K562 (cell line): ENCODE data around the gene TARBP1. TPM values are rescaled to one million over a fixed set of nuclear protein-coding genes. Genes with fewer than 3 reads are reported as not detected.

Experiments
- BACH1 ChIP-seq: fragments of 200-800 bp; sonication (Bioruptor generic); IDR thresholded peaks from 2 replicates; pipeline ENCODE4 v1.6.1; 2016; ENCODE audit warnings: missing genetic modification characterization, missing compliant biosample characterization
- BRF2 ChIP-seq: IDR thresholded peaks from 3 replicates; pipeline ENCODE4 v1.6.1; 2011; ENCODE audit warnings: borderline replicate concordance, mild to moderate bottlenecking; ENCODE audit not compliant: insufficient read length, insufficient read depth
- CHCHD3 ChIP-seq: fragments of 250-450 bp; sonication (Bioruptor Pico); IDR thresholded peaks from 2 replicates; pipeline ENCODE4 v2.1.2; 2022; ENCODE audit warnings: mild to moderate bottlenecking
- CREB3 ChIP-seq: fragments of 450-650 bp; conservative IDR thresholded peaks from 2 replicates; pipeline ENCODE4 v1.6.1; 2016; ENCODE audit warnings: missing genetic modification characterization, low read depth, mild to moderate bottlenecking, missing compliant biosample characterization, moderate library complexity
- E2F3 ChIP-seq: fragments of 250-450 bp; sonication (Bioruptor Pico); IDR thresholded peaks from 2 replicates; pipeline ENCODE4 v1.4.0; 2020; ENCODE audit warnings: mild to moderate bottlenecking
- HDAC6 ChIP-seq: IDR thresholded peaks from 2 replicates; pipeline ENCODE4 v1.6.1; 2012; ENCODE audit warnings: low read depth, mild to moderate bottlenecking, control low read depth, inconsistent platforms, low read length, moderate library complexity
- L3MBTL2 ChIP-seq: fragments of 450-650 bp; IDR thresholded peaks from 2 replicates; pipeline ENCODE4 v1.6.1; 2016; ENCODE audit warnings: mild to moderate bottlenecking, moderate library complexity
- MTA3 ChIP-seq: fragments of 450-650 bp; formaldehyde crosslinking; IDR thresholded peaks from 2 replicates; pipeline ENCODE4 v1.6.1; 2017; ENCODE audit warnings: mild to moderate bottlenecking, borderline replicate concordance
- RREB1 ChIP-seq: fragments of 250-450 bp; sonication (Bioruptor Pico); IDR thresholded peaks from 2 replicates; pipeline ENCODE4 v1.4.0; 2020
- SOX6 ChIP-seq: fragments of 450-650 bp; IDR thresholded peaks from 2 replicates; pipeline ENCODE4 v1.6.1; 2014; ENCODE audit warnings: mild to moderate bottlenecking
- ZNF551 ChIP-seq: fragments of 250-450 bp; sonication (Bioruptor Pico); IDR thresholded peaks from 2 replicates; pipeline ENCODE4 v1.5.0; 2021; ENCODE audit warnings: mild to moderate bottlenecking, moderate library complexity
- polyA plus RNA-seq, 8 experiments: library from polyadenylated mRNA; depleted of rRNA in 4 of 8; stranded (reverse) in 5 of 8; unstranded in 3 of 8; fragments of >200 nt; fragmentation: Nextera tagmentation in 2 of 8; fragmentation: Illumina TruSeq in 1 of 8; extraction: Ambion mirVana in 2 of 8; extraction: Trizol in 1 of 8; gene quantifications; 2 replicates each; pipeline versions ENCODE4 v1.2.1 to v1.2.3, GENCODE V29; 2011 to 2014; ENCODE audit warnings: inconsistent platforms in 1 of 8, missing spikeins in 1 of 8
- total RNA-seq, 7 experiments: library from RNA; depleted of rRNA in 6 of 7; stranded (reverse); fragments of >200 nt in 6 of 7; fragmentation: Illumina TruSeq in 2 of 7; extraction: Trizol in 2 of 7; gene quantifications; 2 replicates each; pipeline versions ENCODE4 v1.2.1 to v1.2.3, GENCODE V29; 2011 to 2021; ENCODE audit warnings: low replicate concordance in 1 of 7
- TF ChIP-seq, protein P1 (sequence below): fragments of 200-800 bp; sonication (Bioruptor generic); IDR thresholded peaks from 2 replicates; pipeline ENCODE4 v1.6.1; 2017; ENCODE audit warnings: missing genetic modification characterization, missing compliant biosample characterization
- TF ChIP-seq, protein P2 (sequence below): sonication (generic); formaldehyde crosslinking; IDR thresholded peaks from 2 replicates; pipeline ENCODE4 v1.8.0; 2023; ENCODE audit warnings: mild to moderate bottlenecking, missing genetic modification reagents

The TARBP1 gene
- total and polyA plus RNA-seq, 9 of the 15 experiments (the other 6 are each of a cell fraction or from before 2014, with no cell fraction given), result 8.8 to 48.0 (median 22.9) TPM

- TF ChIP-seq BRF2, result no peak
- peak; percentile 84 for TF ChIP-seq BACH1 (tag)
- no peak for TF ChIP-seq HDAC6
- 0 out of 2 replicates have a peak, but pooled peaks have one; percentile 16 for TF ChIP-seq RREB1 (CRISPR knock-in tag)
- TF ChIP-seq SOX6, result peak; percentile 65
- 0 out of 2 replicates have a peak, but pooled peaks have one; percentile 16 for TF ChIP-seq MTA3
- TF ChIP-seq, protein P1, sequence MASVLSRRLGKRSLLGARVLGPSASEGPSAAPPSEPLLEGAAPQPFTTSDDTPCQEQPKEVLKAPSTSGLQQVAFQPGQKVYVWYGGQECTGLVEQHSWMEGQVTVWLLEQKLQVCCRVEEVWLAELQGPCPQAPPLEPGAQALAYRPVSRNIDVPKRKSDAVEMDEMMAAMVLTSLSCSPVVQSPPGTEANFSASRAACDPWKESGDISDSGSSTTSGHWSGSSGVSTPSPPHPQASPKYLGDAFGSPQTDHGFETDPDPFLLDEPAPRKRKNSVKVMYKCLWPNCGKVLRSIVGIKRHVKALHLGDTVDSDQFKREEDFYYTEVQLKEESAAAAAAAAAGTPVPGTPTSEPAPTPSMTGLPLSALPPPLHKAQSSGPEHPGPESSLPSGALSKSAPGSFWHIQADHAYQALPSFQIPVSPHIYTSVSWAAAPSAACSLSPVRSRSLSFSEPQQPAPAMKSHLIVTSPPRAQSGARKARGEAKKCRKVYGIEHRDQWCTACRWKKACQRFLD (CRISPR knock-in tag), result peak; percentile 97
- peak; percentile 95 for TF ChIP-seq CREB3 (tag)
- no peak for TF ChIP-seq ZNF551
- TF ChIP-seq, protein P2, sequence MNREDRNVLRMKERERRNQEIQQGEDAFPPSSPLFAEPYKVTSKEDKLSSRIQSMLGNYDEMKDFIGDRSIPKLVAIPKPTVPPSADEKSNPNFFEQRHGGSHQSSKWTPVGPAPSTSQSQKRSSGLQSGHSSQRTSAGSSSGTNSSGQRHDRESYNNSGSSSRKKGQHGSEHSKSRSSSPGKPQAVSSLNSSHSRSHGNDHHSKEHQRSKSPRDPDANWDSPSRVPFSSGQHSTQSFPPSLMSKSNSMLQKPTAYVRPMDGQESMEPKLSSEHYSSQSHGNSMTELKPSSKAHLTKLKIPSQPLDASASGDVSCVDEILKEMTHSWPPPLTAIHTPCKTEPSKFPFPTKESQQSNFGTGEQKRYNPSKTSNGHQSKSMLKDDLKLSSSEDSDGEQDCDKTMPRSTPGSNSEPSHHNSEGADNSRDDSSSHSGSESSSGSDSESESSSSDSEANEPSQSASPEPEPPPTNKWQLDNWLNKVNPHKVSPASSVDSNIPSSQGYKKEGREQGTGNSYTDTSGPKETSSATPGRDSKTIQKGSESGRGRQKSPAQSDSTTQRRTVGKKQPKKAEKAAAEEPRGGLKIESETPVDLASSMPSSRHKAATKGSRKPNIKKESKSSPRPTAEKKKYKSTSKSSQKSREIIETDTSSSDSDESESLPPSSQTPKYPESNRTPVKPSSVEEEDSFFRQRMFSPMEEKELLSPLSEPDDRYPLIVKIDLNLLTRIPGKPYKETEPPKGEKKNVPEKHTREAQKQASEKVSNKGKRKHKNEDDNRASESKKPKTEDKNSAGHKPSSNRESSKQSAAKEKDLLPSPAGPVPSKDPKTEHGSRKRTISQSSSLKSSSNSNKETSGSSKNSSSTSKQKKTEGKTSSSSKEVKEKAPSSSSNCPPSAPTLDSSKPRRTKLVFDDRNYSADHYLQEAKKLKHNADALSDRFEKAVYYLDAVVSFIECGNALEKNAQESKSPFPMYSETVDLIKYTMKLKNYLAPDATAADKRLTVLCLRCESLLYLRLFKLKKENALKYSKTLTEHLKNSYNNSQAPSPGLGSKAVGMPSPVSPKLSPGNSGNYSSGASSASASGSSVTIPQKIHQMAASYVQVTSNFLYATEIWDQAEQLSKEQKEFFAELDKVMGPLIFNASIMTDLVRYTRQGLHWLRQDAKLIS (CRISPR knock-in tag), result peak; percentile 89; the same call in 1 of the 2 replicates
- peak; percentile 96 for TF ChIP-seq L3MBTL2
- TF ChIP-seq CHCHD3 (CRISPR knock-in tag), result 0 out of 2 replicates have a peak, but pooled peaks have one; percentile 68
- peak; percentile 18; the same call in 1 of the 2 replicates for TF ChIP-seq E2F3
These were observed 20.4 kb upstream of the TARBP1 start (continued) for GRCh38 chr1:234499119-234499942.
